SK-N-SH treated with all-trans-retinoic acid at 6 μM for 48 hours (cell line): ENCODE results near the gene RAPGEF1.

Experiments
- GLIS3 ChIP-seq: fragments of 250-450 bp; sonication (Bioruptor Pico); IDR thresholded peaks from 2 replicates; pipeline ENCODE4 v1.5.0; 2020; ENCODE audit warnings: mild to moderate bottlenecking, moderate library complexity
- TSHZ2 ChIP-seq: fragments of 250-450 bp; sonication (Bioruptor Pico); IDR thresholded peaks from 2 replicates; pipeline ENCODE4 v1.5.0; 2020; ENCODE audit warnings: mild to moderate bottlenecking, moderate library complexity

- TF ChIP-seq GLIS3 (no peak), TSHZ2 (CRISPR knock-in tag) (no peak)
Observed at GRCh38 chr9:131554087-131554842, 185.6 kb downstream of the RAPGEF1 start.
